ENCODE results near the gene HOPX.
"Not testable (repeated sequence)": the region's sequence is repeated elsewhere in the genome, so short reads cannot be mapped to it uniquely, and the experiment has no call there.

The HOPX gene

GRCh38 chr4:56653461-56654237 is 27.4 kb downstream of the HOPX start:
- DNase-seq: no peak

DNA sequence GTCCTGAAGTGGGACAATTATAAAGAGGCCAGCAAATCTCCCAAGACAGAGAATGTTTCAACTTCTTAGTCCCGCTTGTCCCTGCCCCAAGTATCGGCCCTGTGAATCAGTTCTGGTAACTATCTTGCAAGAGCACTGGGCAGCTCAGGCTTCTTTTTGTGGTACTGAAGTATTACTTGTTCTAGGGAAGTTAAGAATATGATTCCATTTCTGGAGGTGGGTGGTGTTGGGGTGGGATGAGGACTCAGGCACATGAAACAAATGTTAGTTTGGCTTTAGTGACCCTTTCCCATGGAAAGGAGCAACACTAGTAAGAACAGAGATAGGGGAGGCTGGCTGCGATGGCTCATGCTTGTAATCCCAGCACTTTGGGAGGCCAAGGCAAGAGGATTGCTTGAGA is 28.9 kb downstream of the HOPX start:
- no peak for DNase-seq

DNA sequence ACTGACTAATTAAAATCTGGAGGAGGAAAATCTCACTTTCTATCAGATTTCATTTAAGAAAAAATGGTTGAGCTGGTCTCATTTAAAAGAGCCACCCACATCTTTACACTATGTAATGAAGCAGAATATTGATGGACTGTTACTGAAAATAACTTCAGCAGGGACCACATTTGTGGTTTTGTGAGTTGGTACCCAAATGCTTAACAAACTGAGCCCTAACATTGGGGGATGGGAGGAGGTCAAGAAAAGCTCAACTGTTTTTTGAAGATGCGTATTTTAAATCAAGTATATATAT is 30.1 kb downstream of the HOPX start:
- no peak for DNase-seq

- no peak for DNase-seq
These were observed 30.6 kb downstream of the HOPX start for GRCh38 chr4:56650262-56651055.

- no peak for DNase-seq
These were observed 31.4 kb downstream of the HOPX start for GRCh38 chr4:56649445-56650261.

DNA sequence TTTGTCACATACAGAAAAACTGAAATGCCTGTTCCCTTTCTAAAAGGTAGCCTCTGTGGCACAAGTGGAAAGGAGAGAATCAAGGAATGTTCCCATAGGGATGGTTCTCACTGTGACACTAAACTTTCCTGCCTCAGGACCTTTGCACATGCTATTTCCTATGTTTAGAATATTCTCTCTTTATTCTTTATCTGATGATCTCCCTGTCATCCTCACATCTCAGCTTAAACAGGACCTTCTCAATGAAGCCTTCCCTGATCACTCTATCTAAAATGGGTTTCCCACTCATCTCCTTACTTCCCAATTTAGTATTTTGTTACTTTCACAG is 32.3 kb downstream of the HOPX start:
- DNase-seq: no peak

DNA sequence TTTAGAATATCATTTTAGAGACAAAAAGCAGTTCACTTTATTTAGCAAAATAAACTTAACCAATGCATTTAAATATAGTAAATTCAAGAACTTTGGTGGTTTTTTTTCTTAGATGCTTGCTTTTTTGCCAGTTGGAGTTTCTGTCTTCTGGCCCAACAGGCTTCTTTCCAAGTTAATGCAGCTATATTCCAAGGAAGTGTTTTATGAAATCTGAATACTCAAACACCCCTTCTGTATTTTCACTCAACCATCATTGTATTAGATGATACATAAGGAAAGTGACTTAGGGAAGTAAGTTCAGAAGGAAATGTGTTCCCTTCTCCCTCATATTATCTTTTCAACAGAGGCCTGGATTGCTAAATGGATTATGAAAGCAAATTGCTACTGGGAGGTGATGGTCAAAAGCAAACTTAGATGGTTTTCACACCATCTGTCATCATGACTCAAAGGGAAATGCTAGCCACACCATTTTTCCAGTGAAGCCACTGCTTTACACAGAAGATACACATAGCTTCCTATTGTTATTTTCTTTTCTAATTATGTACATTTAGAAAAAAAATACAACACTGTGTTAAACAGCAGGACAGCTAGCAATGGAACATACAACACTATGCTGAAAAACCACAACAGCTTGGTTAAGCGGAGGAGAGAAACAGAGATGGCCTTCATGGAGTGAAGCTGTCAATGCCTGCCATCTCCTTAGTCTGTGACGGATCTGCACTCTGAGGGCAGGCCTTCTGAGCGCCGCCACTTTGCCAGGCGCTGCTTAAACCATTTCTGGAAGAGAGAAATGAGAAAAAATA is 32.9 kb downstream of the HOPX start:
- no peak for DNase-seq

DNA sequence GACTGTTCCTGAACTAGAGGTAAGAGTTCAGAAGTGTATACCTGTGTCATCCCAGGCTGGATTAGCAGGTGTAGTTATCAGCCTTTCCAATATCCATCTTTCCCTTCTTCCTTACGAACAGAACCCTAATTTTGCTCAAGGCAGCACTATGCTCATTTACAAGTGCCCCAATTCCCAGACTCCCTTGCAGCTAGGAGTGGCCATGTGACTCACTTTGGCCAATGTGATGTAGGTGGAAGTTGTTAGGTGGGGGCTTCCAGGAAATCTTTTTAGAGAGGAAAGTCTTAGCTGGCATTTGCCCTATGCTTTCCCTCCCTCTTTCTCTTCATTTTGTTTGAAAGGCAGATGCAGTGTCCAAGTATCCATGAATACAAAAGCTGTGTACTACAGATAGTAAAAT is 34.8 kb downstream of the HOPX start:
- DNase-seq: no peak

DNA sequence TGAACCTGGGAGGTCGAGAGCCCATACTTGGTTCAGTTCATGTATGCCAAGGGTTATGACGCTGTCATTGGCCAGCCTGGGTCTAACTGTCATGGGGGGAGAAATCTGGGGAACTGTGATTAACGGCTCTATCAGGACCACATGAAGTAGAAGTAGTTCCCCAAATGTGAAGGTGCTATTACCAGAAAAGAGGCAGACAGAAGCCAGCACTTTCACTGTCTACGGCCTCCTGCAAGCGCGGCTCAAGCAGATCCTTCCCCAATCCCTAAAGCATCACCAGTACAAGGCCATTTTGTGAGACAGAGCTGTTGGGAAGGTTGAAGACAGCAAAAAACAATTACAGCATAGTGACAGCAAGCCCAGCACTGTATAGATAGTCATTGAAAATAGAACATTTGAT is 37.5 kb downstream of the HOPX start:
- DNase-seq: no peak

DNA sequence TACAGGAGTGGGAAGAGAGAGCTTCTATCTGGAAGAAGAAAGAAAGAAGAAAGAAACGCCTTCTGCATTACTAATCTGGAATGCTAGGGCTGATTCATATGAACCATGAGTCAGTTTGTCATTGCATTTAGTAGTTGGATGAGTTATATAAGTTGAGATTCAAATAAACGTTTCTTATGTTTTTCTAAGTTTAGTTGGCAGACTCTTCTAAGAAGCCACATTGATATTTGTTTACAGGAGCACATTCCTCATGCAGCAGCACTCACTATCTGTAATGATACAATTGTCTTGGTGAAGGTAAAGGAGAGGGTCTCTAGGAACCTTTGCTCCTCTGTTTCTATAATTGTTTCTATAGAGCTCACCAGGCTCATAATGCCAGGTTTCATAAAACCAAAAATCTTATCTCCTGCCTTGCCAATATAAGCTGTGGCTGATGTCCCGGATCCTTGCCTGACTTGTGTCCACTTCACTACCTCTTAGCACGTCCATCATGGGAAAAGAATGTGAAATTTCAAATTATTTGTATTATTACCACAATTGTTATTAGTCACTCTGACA is 39.5 kb downstream of the HOPX start:
- no peak for DNase-seq

- DNase-seq: no peak
These were observed 40.2 kb downstream of the HOPX start for GRCh38 chr4:56640621-56641493.

- DNase-seq: no peak
These were observed 43.3 kb downstream of the HOPX start for GRCh38 chr4:56637791-56638190.

- DNase-seq: no peak
These were observed 43.9 kb downstream of the HOPX start for GRCh38 chr4:56637154-56637553.

GRCh38 chr4:56634954-56635353 is 46.1 kb downstream of the HOPX start:
- DNase-seq: not testable (repeated sequence)

GRCh38 chr4:56633486-56633885 is 47.6 kb downstream of the HOPX start:
- no peak for DNase-seq

- DNase-seq: no peak
These were observed 50.0 kb downstream of the HOPX start for GRCh38 chr4:56630876-56631666.

- no peak for DNase-seq
These were observed 52.5 kb downstream of the HOPX start for GRCh38 chr4:56628592-56628991.

- no peak for DNase-seq
These were observed 53.1 kb downstream of the HOPX start for GRCh38 chr4:56627985-56628384.

- no peak for DNase-seq
These were observed 53.7 kb downstream of the HOPX start for GRCh38 chr4:56627375-56627774.

DNA sequence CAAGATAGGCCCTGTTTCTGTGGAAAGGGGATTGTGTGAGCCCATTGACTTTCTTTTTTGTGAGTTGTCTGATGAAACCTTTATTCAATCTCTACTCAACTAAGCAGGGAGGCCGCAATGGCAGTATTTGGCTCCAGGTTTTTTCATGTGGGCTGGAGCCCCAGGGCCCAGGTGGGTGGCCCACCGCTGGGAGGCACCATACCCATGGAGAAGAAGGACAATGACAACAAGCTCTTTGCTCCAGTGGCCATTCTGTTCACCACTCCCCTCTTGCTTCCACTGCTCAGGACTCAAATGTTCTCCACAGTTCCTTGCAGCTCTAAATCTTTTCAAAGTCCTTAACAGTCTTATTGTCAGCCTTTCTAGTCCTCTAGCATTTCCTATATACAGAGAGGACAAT is 54.1 kb downstream of the HOPX start:
- DNase-seq: no peak

- no peak for DNase-seq
These were observed 54.7 kb downstream of the HOPX start for GRCh38 chr4:56626420-56626819.
